A549 (cell line): ENCODE data around the gene SPAG17.

ENCODE experiments used
- RCOR1 ChIP-seq: fragments of 150-350 bp; IDR thresholded peaks from 2 replicates; pipeline ENCODE4 v1.6.1; 2014; ENCODE audit warnings: antibody characterized with exemption, low read length, low read depth
- TF ChIP-seq, protein P1 (sequence below): IDR thresholded peaks from 2 replicates; pipeline ENCODE4 v1.6.1; 2012

GRCh38 chr1:117911051-117911450, 274.0 kb downstream of the SPAG17 start:
- TF ChIP-seq, protein P1, sequence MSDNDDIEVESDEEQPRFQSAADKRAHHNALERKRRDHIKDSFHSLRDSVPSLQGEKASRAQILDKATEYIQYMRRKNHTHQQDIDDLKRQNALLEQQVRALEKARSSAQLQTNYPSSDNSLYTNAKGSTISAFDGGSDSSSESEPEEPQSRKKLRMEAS = no peak
- TF ChIP-seq RCOR1 = no peak
